Spleen (tissue), 7 donors: Measurements from ENCODE around the gene STAC2.

ENCODE experiments used
- POLR2A ChIP-seq, 3 donors: fragments of 450-650 bp; IDR thresholded peaks; one replicate each; pipeline ENCODE4 v1.5.1; 2017; ENCODE audit warnings: antibody characterized with exemption in 3 of 3, mild to moderate bottlenecking in 1 of 3
- POLR2AphosphoS5 ChIP-seq, 3 donors: sonication (generic); formaldehyde crosslinking; IDR thresholded peaks; one replicate each; pipeline ENCODE4 v1.5.1; 2017; ENCODE audit warnings: antibody characterized with exemption in 3 of 3
- TF ChIP-seq, protein P1 (sequence below), 11 experiments: fragments of 200-600 bp in 7 of 11; fragments of 450-650 bp in 4 of 11; sonication (generic) in 4 of 11; IDR thresholded peaks in 8 of 11; conservative IDR thresholded peaks in 3 of 11; 1 replicate in 7 of 11; 2 replicates in 4 of 11; pipeline versions ENCODE4 v1.4.0 to v1.8.0; 2016 to 2021; ENCODE audit warnings: antibody characterized with exemption in 11 of 11, inconsistent platforms in 4 of 11, mild to moderate bottlenecking in 1 of 11
- donor health status: DM: no; HTN: no; CAD: no; lungs with moderate emphysema.
- donor health status: DM: no; HTN: no; CAD: no.
- donor health status: DM: no; HTN: no; CAD: no.

DNA sequence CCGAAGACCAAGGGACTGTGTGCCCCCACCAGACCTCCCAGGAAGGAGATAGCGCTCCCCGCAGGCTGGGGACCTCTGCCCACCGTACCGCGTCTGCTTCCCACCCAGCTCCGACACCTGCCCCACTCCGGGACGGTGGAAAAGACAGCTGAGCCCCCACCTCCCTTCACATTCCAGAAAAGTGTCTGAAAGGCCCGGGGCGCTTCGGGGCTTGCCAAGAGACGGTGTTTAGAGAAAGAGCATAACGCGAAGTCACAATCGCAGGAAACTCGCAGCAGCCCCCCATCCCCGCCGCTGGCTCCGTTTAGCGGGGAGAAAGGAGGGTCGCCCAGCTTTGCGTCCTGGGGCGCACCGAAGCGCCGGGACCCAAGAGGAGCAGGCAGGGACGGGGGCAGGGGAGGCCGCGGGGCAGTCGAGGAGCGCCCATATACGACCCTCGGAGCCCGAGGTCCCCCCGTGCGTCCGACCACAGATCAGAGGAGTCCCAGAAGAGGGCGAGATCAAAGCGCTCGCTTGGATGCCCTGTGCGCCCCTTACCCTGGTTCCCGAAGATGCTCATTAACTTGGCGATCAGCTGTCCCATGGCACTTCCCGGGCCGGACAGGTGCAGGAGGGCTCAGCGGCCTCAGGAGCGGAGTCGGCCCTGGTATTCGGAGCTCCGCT, 60.4 kb downstream of the STAC2 start:
- TF ChIP-seq, protein P1, sequence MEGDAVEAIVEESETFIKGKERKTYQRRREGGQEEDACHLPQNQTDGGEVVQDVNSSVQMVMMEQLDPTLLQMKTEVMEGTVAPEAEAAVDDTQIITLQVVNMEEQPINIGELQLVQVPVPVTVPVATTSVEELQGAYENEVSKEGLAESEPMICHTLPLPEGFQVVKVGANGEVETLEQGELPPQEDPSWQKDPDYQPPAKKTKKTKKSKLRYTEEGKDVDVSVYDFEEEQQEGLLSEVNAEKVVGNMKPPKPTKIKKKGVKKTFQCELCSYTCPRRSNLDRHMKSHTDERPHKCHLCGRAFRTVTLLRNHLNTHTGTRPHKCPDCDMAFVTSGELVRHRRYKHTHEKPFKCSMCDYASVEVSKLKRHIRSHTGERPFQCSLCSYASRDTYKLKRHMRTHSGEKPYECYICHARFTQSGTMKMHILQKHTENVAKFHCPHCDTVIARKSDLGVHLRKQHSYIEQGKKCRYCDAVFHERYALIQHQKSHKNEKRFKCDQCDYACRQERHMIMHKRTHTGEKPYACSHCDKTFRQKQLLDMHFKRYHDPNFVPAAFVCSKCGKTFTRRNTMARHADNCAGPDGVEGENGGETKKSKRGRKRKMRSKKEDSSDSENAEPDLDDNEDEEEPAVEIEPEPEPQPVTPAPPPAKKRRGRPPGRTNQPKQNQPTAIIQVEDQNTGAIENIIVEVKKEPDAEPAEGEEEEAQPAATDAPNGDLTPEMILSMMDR (IDR thresholded peaks at IDR 0.05 in 8 of 11, conservative IDR thresholded peaks at IDR 0.05 in 3 of 11): no peak
- TF ChIP-seq POLR2A (IDR thresholded peaks at IDR 0.05) (no peak), POLR2AphosphoS5 (IDR thresholded peaks at IDR 0.05) (no peak)
